ENCODE data around the gene UNC45B. TPM values are rescaled to one million over a fixed set of nuclear protein-coding genes. Genes with fewer than 3 reads are reported as not detected.

The UNC45B gene
- total and polyA plus RNA-seq, 2 donors (not counting 1 experiment from before 2014, with no cell fraction given), result not detected

GRCh38 chr17:35152421-35153140 lies 5.0 kb downstream of the UNC45B start:
- POLR2A ChIA-PET, result no interaction called here
- intact Hi-C loops (cut with micrococcal nuclease), result no loop called here

More at GRCh38 chr17:35152421-35153140, 5.0 kb downstream of the UNC45B start:
- H3K79me2 ChIP-seq (ENCODE audit: control insufficient read depth, insufficient read depth, low read length), result no peaks in the 10 kb centered on the region
- no peak for TF ChIP-seq EZH2 (IDR thresholded peaks at IDR 0.05; ENCODE audit: borderline replicate concordance, insufficient read depth, low read depth, low read length, poor library complexity, severe bottlenecking)
- TF ChIP-seq CTCF (IDR thresholded peaks at IDR 0.05), result no peak
- 92% methylated on average over 4 of the region's 13 CpGs for WGBS (ENCODE audit: insufficient coverage)
- no peak overlapping the region for H3K4me3 Mint-ChIP-seq
- no peaks in the 10 kb centered on the region for H4K20me1 ChIP-seq (ENCODE audit: control insufficient read depth, insufficient read depth, low read length, poor library complexity, severe bottlenecking)
- no peaks in the 10 kb centered on the region for H3K9me3 ChIP-seq (ENCODE audit: control extremely low read depth in 1 of 3, control insufficient read depth in 2 of 3, insufficient read depth in 1 of 3, low read length in 2 of 3)
- H3K4me1 ChIP-seq (ENCODE audit: control insufficient read depth in 2 of 2, insufficient read depth in 2 of 2, low read length in 2 of 2), result no peaks in the 10 kb centered on the region
- no peak overlapping the region for H3K9ac ChIP-seq (ENCODE audit: low read length)
- peaks cover 20% of the 10 kb centered on the region for H3K27me3 Mint-ChIP-seq
- H3K9me3 Mint-ChIP-seq (ENCODE audit: insufficient read depth), result no peaks in the 10 kb centered on the region
- CTCF ChIA-PET, result interaction anchor here (0.5 kb wide), 1 partner anchor 1373 kb away, joined by 3 read pairs; no protein-coding TSS in a partner anchor
- no peaks in the 10 kb centered on the region for H3K4me1 Mint-ChIP-seq
- ATAC-seq (ENCODE audit: low read depth) (no peak), DNase-seq (no peak)
- H3K27ac Mint-ChIP-seq, result no peak overlapping the region
- no peaks in the 10 kb centered on the region for H3K36me3 ChIP-seq (replicated peaks in 1 of 2; ENCODE audit: control extremely low read depth in 1 of 2, control insufficient read depth in 1 of 2, extremely low read depth in 1 of 2, insufficient read depth in 2 of 2, low read length in 1 of 2)
- no peak overlapping the region for H3K27ac ChIP-seq (ENCODE audit: low read length in 2 of 2)
- H2AFZ ChIP-seq (ENCODE audit: insufficient read depth, low read depth, low read length, poor library complexity, severe bottlenecking), result no peak overlapping the region
- H3K4me3 ChIP-seq (ENCODE audit: control extremely low read depth in 1 of 5, extremely low read depth in 1 of 5, insufficient read depth in 1 of 5, low read depth in 2 of 5, low read length in 4 of 5), result no peak overlapping the region
- peaks cover 0 to 3% (median 1%) of the 10 kb centered on the region in 4 experiments for H3K27me3 ChIP-seq (replicated peaks in 1 of 4; ENCODE audit: control extremely low read depth in 1 of 4, control insufficient read depth in 3 of 4, insufficient read depth in 4 of 4, low read length in 3 of 4)
- no peak overlapping the region for H3K4me2 ChIP-seq (replicated peaks; ENCODE audit: low read depth, low read length, poor library complexity, severe bottlenecking)

Data from B cell (primary cell).